ENCODE measurements around the gene PLAU. TPM values are rescaled to one million over a fixed set of nuclear protein-coding genes. Genes with fewer than 3 reads are reported as not detected.
A peak's percentile ranks its signal among the peaks of the same experiment; 100 is the strongest.

PLAU gene
- total and polyA plus RNA-seq, 10 of the 15 experiments (the other 5 are each of a cell fraction or from before 2014, with no cell fraction given): 2.5 to 20.9 (median 11.5) TPM

DNA sequence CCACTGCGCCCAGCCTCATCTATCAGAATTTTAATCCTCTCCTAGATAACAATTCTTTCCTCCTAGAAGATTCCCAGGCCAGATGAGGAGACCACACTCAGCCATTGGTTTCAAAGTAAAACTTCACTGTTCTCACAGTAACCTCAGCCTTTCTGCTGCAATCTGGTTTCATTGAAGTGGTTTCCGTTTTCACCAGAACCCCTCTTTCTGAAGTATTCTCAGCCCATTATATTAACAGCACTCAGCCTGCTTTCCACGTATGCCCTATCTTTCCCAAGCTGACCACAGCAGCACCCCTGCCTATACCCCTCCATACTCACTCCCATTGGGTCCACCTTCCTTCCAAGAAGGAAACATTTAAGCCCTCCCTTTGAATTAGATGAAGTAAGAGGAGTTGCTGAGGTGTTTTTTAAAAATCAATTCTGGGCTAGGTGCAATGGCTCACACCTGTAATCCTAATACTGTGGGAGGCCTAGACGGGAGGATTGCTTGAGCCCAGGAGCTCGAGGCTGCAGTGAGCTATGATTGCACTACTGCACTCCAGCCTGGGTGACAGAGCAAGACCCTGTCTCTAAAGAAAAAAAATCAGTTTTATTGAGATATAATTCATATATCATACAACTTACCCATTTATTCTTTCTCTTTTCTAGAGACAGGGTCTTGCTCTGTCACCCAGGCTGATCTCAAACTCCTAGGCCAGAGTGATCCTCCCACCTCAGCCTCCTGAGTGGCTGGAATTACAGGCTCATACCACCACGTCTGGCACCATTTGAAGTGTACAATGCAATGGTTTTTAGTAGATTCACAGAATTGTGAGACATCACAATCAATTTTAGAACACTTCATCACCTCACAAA is 11.3 kb downstream of the PLAU start (continued):
- TF ChIP-seq CREB1 (IDR thresholded peaks at IDR 0.05; ENCODE audit: low read depth) (no peak), TBL1XR1 (IDR thresholded peaks at IDR 0.05; ENCODE audit: low read depth, low read length) (0 out of 2 replicates have a peak, but pooled peaks have one; percentile 42), NR2F1 (conservative IDR thresholded peaks at IDR 0.05) (0 out of 2 replicates have a peak, but pooled peaks have one; percentile 37), IKZF2 (IDR thresholded peaks at IDR 0.05) (peak; percentile 78 to 80), SUZ12 (IDR thresholded peaks at IDR 0.05; ENCODE audit: unreplicated experiment) (no peak), ZNF24 (IDR thresholded peaks at IDR 0.05) (no peak), TCF3 (IDR thresholded peaks at IDR 0.05; ENCODE audit: borderline replicate concordance, insufficient read depth, low read depth, low read length) (no peak), CBFB (IDR thresholded peaks at IDR 0.05; ENCODE audit: low read depth) (0 out of 2 replicates have a peak, but pooled peaks have one; percentile 44), MTA3 (IDR thresholded peaks at IDR 0.05; ENCODE audit: borderline replicate concordance, low read length) (no peak), NR2C2 (IDR thresholded peaks at IDR 0.05; ENCODE audit: borderline replicate concordance, control insufficient read depth, insufficient read length, low read depth) (no peak), POLR2AphosphoS2 (IDR thresholded peaks at IDR 0.05; ENCODE audit: low read depth, low read length) (no peak), CHD2 (IDR thresholded peaks at IDR 0.05; ENCODE audit: borderline replicate concordance, low read depth, low read length) (no peak), ASH2L (IDR thresholded peaks at IDR 0.05; ENCODE audit: borderline replicate concordance, low read depth) (no peak), WRNIP1 (IDR thresholded peaks at IDR 0.05; ENCODE audit: borderline replicate concordance, low read depth, low read length) (no peak), HDAC6 (IDR thresholded peaks at IDR 0.05; ENCODE audit: unreplicated experiment) (no peak), SMARCA5 (IDR thresholded peaks at IDR 0.05) (no peak), NR2C1 (IDR thresholded peaks at IDR 0.05) (no peak), GABPA (IDR thresholded peaks at IDR 0.05; ENCODE audit: low read depth) (no peak), ZNF622 (IDR thresholded peaks at IDR 0.05) (no peak), SIN3A (IDR thresholded peaks at IDR 0.05; ENCODE audit: low read depth, low read length) (no peak), ZNF217 (IDR thresholded peaks at IDR 0.05) (peak; percentile 30; the same call in 1 of the 2 replicates)
- TF ChIP-seq, protein P1, sequence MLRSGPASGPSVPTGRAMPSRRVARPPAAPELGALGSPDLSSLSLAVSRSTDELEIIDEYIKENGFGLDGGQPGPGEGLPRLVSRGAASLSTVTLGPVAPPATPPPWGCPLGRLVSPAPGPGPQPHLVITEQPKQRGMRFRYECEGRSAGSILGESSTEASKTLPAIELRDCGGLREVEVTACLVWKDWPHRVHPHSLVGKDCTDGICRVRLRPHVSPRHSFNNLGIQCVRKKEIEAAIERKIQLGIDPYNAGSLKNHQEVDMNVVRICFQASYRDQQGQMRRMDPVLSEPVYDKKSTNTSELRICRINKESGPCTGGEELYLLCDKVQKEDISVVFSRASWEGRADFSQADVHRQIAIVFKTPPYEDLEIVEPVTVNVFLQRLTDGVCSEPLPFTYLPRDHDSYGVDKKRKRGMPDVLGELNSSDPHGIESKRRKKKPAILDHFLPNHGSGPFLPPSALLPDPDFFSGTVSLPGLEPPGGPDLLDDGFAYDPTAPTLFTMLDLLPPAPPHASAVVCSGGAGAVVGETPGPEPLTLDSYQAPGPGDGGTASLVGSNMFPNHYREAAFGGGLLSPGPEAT (IDR thresholded peaks at IDR 0.05; ENCODE audit: low read depth): no peak; the same call in 1 of the 2 replicates
- TF ChIP-seq, protein P2, sequence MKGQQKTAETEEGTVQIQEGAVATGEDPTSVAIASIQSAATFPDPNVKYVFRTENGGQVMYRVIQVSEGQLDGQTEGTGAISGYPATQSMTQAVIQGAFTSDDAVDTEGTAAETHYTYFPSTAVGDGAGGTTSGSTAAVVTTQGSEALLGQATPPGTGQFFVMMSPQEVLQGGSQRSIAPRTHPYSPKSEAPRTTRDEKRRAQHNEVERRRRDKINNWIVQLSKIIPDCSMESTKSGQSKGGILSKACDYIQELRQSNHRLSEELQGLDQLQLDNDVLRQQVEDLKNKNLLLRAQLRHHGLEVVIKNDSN (IDR thresholded peaks at IDR 0.05; ENCODE audit: borderline replicate concordance, extremely low read length, insufficient read depth, low read depth, low read length): no peak
- TF ChIP-seq, protein P3, sequence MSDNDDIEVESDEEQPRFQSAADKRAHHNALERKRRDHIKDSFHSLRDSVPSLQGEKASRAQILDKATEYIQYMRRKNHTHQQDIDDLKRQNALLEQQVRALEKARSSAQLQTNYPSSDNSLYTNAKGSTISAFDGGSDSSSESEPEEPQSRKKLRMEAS (IDR thresholded peaks at IDR 0.05; ENCODE audit: low read depth, low read length): no peak
- TF ChIP-seq, protein P4, sequence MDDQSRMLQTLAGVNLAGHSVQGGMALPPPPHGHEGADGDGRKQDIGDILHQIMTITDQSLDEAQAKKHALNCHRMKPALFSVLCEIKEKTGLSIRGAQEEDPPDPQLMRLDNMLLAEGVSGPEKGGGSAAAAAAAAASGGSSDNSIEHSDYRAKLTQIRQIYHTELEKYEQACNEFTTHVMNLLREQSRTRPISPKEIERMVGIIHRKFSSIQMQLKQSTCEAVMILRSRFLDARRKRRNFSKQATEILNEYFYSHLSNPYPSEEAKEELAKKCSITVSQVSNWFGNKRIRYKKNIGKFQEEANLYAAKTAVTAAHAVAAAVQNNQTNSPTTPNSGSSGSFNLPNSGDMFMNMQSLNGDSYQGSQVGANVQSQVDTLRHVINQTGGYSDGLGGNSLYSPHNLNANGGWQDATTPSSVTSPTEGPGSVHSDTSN (IDR thresholded peaks at IDR 0.05; ENCODE audit: insufficient replicate concordance, low read depth, low read length): no peak
- TF ChIP-seq, protein P5, sequence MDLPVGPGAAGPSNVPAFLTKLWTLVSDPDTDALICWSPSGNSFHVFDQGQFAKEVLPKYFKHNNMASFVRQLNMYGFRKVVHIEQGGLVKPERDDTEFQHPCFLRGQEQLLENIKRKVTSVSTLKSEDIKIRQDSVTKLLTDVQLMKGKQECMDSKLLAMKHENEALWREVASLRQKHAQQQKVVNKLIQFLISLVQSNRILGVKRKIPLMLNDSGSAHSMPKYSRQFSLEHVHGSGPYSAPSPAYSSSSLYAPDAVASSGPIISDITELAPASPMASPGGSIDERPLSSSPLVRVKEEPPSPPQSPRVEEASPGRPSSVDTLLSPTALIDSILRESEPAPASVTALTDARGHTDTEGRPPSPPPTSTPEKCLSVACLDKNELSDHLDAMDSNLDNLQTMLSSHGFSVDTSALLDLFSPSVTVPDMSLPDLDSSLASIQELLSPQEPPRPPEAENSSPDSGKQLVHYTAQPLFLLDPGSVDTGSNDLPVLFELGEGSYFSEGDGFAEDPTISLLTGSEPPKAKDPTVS (IDR thresholded peaks at IDR 0.05; ENCODE audit: low read depth, low read length): no peak

All from GM12878 (cell line).